K562 (cell line): ENCODE measurements around the gene RAB5B. TPM values are rescaled to one million over a fixed set of nuclear protein-coding genes. Genes with fewer than 3 reads are reported as not detected.

ENCODE experiments used
- ETS2 ChIP-seq: IDR thresholded peaks from 2 replicates; pipeline ENCODE4 v1.6.1; 2016; ENCODE audit warnings: borderline replicate concordance, missing genetic modification characterization, mild to moderate bottlenecking, moderate library complexity, missing compliant biosample characterization; ENCODE audit not compliant: poor library complexity, severe bottlenecking
- MNT ChIP-seq, 2 experiments: fragments of 450-650 bp; conservative IDR thresholded peaks; 2 replicates each; pipeline ENCODE4 v1.6.1; 2017; ENCODE audit warnings: mild to moderate bottlenecking in 2 of 2, moderate library complexity in 2 of 2
- ZBTB40 ChIP-seq, 2 experiments: fragments of 450-650 bp in 1 of 2; sonication (generic) in 1 of 2; formaldehyde crosslinking in 1 of 2; IDR thresholded peaks; 2 replicates each; pipeline versions ENCODE4 v1.7.1 to v1.9.0; 2016 to 2022; ENCODE audit warnings: inconsistent platforms in 1 of 2, mild to moderate bottlenecking in 1 of 2, missing genetic modification reagents in 1 of 2
- polyA plus RNA-seq, 8 experiments: library from polyadenylated mRNA; depleted of rRNA in 4 of 8; stranded (reverse) in 5 of 8; unstranded in 3 of 8; fragments of >200 nt; fragmentation: Nextera tagmentation in 2 of 8; fragmentation: Illumina TruSeq in 1 of 8; extraction: Ambion mirVana in 2 of 8; extraction: Trizol in 1 of 8; gene quantifications; 2 replicates each; pipeline versions ENCODE4 v1.2.1 to v1.2.3, GENCODE V29; 2011 to 2014; ENCODE audit warnings: inconsistent platforms in 1 of 8, missing spikeins in 1 of 8
- total RNA-seq, 7 experiments: library from RNA; depleted of rRNA in 6 of 7; stranded (reverse); fragments of >200 nt in 6 of 7; fragmentation: Illumina TruSeq in 2 of 7; extraction: Trizol in 2 of 7; gene quantifications; 2 replicates each; pipeline versions ENCODE4 v1.2.1 to v1.2.3, GENCODE V29; 2011 to 2021; ENCODE audit warnings: low replicate concordance in 1 of 7

Gene RAB5B
- total and polyA plus RNA-seq, 9 of the 15 experiments (the other 6 are each of a cell fraction or from before 2014, with no cell fraction given) = 6.8 to 73.8 (median 25.2) TPM

- TF ChIP-seq MNT (conservative IDR thresholded peaks at IDR 0.05) (no peak), ZBTB40 (IDR thresholded peaks at IDR 0.05) (peak; percentile 61; the same call in 1 of the 2 replicates), ZBTB40 (CRISPR knock-in tag; IDR thresholded peaks at IDR 0.05) (no peak), ETS2 (no peak)
- TF ChIP-seq, all 486 proteins: peak for 16
Observed at GRCh38 chr12:55931317-55931779, 42.5 kb upstream of the RAB5B start (continued).
